ENCODE data around the gene OGFOD2.
"Not testable (repeated sequence)": the region's sequence is repeated elsewhere in the genome, so short reads cannot be mapped to it uniquely, and the experiment has no call there.

OGFOD2 gene

DNA sequence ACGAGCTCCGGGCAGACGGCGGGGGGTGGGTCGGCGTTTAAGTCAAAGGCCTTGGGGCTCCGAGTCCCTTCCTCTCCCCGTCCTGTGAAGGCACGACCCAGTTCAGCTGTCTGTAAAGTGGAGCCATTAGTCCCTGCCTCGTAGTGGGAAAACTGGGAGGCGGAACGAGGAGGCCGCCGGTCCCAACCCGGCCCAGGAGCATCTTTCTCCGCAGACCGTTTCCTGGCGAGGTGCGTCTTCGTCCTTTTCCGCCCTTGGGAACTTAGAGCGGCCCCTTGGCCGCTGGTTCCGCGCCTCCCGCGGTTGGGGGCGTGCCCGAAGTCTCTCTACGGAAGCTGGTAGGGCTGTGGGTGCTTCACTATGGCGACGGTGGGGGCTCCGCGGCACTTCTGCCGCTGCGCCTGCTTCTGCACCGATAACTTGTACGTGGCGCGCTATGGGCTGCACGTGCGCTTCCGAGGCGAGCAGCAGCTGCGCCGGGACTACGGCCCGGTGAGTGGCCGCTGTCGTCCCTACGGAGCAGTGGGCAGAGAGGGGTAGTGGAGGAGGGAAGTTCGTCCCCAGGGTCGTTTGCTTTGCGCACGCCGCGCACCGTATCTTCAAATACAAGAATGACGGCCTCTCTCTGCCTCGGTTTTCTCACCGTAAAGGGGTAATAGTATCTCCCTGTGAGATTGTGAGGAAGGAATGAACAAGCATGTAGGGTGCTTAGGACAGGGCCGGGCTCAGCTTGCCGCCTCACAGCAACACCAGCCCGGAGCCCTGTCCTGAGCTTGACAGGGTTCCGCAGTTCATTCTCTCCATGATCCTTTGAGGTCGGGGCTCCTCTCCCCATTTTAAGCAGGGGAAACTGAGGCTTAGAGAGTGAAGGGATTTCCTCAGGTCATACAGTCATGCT lies at the start of gene OGFOD2:
Gene OGFOD2, plus strand, starts transcription at position 353 of the 898 bp plus-strand sequence. Its CDS starts 8 bp downstream, at position 361.
- in situ Hi-C loops (cut with HindIII; ENCODE audit: low sequenced_read_pairs), result no loop called here

DNA sequence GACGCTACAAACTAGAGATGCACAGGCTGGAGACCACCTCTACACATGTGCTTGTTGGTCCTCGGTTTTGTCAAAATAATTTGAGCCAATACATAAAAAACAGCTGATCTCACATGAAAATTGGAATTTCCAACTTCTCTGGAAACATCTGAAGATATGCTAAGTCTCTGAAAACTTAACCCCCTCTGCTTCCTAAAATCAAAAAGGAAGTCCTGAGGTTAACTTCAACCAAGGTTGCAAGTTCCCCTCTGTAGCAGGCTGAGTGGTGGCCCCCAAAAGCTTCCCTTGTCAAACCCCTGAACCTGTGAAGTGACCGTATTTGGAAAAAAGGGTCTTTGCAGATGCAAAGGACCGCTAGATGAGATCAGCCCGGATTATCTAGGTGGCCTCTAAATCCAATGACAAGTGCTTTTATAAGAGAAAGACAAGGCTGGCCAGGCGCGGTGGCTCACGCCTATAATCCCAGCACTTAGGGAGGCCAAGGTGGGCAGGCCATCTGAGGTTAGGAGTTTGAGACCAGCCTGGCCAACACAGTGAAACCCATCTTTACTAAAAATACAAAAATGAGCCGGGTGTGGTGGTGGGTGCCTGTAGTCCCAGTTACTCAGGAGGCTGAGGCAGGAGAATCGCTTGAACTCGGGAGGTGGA lies 47.2 kb upstream of the OGFOD2 start:
- in situ Hi-C loops (cut with HindIII; ENCODE audit: low sequenced_read_pairs), result no loop called here

DNA sequence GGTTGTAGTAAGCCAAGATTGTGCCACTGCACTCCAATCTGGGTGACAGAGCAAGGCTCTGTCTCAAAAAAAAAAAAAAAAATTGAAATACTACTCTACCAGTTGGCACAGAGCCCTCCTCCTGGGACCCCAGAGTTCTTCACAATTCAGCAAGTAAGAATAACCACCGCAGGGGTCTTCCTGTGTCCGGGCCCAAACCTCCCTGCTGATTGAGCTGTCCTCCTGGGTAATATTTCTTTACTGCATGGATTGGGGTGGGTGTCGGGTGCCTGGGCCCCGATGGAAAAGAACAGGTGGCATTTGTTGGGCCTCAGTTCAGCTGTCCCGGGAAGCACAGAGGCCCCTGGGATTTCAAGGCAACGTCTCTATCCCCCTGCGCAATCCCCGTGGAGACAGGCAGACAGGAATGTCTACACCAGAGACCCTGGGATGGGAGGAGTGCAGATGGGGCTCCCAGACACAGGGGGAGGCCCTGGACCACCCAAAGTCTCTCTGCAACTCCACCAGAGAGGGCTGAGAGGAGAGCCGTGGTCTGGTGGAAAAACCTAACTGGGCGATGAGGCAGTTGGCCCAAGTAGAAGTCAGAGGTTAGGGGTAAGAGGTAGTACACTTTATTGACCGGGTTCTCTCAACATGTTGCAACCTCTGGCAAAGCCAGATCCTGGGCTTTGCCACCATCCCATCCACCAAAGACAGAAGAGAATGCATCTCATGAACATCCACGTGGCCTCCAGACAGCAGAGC lies 46.5 kb upstream of the OGFOD2 start:
- in situ Hi-C loops (cut with HindIII; ENCODE audit: low sequenced_read_pairs), result no loop called here

DNA sequence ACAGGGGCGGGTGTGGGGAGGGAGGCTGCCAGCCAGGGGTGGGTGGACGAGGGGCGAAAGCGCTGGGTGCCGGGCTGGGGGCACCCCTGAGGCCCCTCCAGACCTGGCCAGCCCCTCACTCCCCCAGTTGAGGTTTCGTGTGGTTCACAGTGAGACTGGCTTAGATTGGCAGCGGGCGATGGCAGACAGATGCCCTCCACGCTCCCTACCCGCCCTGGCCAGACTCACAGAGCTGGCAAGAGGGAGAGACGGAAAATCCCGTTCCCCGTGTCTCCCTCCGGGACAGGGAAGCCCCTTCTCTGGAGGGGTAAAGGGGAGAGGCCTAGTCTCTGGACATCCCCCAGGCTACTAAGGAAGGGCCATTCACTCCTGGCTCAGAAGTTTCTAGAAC lies 45.9 kb upstream of the OGFOD2 start:
- in situ Hi-C loops (cut with HindIII; ENCODE audit: low sequenced_read_pairs), result no loop called here

DNA sequence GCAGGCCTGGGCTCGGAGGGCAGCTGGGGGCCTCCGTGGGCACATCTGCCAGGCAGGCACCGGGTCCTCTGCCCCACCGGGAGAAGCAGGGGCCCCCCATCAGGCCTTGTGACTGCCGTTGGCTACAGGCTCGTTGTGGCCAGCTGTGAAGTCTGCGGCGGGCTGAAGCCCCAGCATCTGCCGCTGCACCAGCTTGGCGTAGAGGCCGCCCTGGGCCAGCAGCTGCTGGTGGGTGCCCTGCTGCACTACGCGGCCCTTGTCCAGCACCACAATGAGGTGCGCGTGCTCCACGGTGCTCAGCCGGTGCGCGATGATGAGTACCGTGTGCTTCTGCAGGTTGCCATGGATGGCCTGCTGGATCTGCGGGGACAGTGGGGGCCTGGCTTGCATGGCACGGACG lies 45.2 kb upstream of the OGFOD2 start:
- in situ Hi-C loops (cut with HindIII; ENCODE audit: low sequenced_read_pairs), result no loop called here

DNA sequence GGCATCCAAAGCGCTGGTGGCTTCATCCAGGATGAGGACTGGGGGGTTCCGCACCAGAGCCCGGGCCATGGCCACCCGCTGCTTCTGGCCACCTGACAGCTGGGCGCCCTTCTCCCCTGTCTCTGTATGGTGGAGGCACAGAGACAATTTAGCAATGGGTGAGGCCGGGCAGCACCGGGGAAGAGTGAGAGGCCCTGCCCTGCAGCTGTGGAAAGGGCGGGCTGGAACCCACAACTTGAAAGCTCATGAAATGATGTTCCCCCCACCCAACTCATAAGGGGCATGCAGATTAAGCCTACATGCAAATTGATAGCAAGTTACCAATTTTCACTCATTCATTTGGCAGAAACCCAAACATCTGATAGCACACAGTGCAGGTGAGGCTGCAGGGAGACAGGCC lies 42.8 kb upstream of the OGFOD2 start:
- in situ Hi-C loops (cut with HindIII; ENCODE audit: low sequenced_read_pairs), result no loop called here

DNA sequence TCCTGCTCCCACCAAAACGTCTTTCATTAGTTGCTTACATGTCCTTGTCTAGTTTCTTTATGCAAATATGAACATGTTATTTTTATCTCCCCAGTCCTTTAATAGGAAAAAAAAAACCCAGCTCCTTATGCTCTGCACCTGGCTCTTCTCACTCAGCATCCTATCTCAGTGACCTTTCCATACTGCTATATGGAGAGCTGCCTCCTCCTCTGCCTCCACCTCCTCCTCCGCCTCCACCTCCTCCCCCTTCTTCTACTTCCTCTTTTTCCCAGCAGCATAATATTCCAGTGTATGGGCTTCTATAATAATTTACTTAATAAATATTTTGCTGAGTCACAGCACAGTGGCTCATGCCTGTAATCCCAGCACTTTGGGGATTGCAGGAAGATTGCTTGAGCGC lies 40.3 kb upstream of the OGFOD2 start:
- in situ Hi-C loops (cut with HindIII; ENCODE audit: low sequenced_read_pairs), result no loop called here

DNA sequence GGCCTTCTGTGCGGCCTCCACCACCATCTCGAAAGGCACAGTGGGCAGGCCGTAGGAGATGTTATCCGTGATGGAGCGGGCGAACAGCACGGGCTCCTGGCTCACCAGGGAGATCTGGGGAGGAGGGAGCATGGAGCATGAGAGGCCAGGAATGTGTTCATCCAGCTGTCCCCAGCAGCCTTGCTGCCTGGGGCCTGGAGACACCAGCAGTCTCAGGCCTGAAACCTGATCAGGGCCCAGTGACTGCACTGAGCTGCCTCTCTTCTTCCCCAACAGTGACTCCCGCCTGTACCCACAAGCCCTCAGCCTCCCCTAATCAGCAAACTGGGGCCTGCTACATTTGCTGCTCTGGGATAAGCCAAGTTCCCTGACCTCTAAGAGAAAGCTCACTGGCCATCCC lies 39.7 kb upstream of the OGFOD2 start:
- in situ Hi-C loops (cut with HindIII; ENCODE audit: low sequenced_read_pairs), result no loop called here

DNA sequence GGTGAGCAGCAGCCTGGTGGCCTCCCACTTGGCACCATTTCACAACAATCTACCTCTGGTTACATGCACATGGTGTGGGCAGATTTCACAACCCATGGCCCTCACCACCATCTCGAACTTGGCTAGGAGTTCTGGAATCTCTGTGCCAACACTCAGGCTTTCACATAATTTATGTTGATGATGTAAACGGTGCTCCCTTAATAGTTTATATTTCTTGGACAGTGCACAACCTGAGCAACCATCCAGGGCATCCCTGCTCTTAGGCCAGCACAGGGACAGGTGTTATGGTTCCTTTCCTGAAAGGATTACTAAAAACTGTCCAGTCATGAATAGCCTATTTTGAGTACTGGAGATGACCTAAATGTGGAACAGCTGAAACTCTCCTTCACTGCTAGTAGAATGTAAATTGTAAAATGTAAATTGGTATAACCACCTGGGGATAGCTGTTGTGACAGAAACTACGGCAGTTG lies 37.4 kb upstream of the OGFOD2 start:
- in situ Hi-C loops (cut with HindIII; ENCODE audit: low sequenced_read_pairs), result no loop called here

DNA sequence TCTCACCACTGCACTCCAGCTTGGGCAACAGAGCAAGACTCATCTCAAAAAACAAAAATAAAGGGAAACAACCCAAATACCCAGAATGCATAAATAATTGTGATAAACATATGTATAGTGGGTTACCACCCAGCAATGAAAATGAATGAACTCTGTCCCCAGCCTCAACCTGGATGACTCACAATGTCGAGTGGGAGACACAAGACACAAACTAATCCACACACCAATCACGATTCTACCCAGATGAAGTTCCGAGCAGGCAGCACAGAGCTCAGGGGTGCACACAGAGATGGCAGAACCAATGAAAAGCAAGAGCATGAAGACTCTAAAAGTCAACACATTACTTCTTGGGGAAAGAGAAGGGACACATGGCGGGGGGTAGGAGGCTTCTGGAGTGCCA lies 35.9 kb upstream of the OGFOD2 start:
- in situ Hi-C loops (cut with HindIII; ENCODE audit: low sequenced_read_pairs), result no loop called here

DNA sequence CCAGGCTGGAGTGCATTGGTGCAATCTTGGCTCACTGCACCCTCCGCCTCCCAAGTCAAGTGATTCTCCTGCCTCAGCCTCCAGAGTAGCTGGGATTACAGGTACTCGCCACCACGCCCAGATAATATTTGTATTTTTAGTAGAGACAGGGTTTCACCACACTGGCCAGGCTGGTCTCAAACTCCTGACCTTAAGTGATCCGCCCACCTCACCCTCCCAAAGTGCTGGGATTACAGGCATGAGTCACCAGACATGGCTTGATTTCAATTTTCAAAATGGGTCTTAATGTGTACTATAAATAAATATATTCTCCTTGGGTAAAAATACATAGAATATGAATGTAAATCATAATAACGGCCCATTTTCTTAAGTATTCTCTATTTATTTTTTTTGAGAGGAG lies 33.7 kb upstream of the OGFOD2 start:
- in situ Hi-C loops (cut with HindIII; ENCODE audit: low sequenced_read_pairs), result not testable (repeated sequence)

DNA sequence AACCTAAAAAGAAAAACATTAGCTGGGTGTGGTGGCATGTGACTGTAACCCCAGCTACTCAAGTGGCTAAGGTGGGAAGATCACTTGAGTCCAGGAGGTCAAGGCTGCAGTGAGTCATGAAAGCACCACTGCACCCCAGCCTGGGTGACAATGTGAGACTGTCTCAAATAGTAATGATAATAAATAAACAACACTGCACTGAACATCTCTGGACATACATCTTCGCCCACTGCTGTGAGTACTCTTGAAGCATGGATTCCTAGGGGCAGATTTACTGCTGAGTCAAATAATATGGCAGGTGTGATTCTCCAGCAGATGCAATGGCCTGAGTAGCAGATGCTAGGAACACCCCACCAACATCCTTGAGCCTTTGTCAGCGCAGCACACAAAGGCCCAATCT lies 32.4 kb upstream of the OGFOD2 start:
- in situ Hi-C loops (cut with HindIII; ENCODE audit: low sequenced_read_pairs), result no loop called here

DNA sequence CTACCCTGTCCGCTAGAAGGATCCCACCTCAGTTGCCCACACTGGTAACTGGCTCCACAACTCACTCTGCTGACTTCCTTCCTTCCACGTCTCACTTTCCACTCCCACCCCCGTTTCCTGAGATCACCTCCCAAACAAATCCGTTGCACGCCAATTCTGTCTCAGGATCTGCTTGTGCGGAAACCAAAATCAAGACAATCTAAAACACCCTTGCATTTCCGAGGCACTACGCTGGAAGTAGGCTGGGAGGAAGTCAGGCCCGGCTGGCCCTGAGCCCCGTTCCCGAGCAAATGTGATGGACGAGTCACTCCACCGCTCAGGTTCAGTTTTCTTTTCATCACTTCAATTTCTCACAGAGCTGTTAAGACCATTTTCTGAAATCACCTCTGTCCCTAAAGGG lies 31.8 kb upstream of the OGFOD2 start:
- in situ Hi-C loops (cut with HindIII; ENCODE audit: low sequenced_read_pairs), result no loop called here

DNA sequence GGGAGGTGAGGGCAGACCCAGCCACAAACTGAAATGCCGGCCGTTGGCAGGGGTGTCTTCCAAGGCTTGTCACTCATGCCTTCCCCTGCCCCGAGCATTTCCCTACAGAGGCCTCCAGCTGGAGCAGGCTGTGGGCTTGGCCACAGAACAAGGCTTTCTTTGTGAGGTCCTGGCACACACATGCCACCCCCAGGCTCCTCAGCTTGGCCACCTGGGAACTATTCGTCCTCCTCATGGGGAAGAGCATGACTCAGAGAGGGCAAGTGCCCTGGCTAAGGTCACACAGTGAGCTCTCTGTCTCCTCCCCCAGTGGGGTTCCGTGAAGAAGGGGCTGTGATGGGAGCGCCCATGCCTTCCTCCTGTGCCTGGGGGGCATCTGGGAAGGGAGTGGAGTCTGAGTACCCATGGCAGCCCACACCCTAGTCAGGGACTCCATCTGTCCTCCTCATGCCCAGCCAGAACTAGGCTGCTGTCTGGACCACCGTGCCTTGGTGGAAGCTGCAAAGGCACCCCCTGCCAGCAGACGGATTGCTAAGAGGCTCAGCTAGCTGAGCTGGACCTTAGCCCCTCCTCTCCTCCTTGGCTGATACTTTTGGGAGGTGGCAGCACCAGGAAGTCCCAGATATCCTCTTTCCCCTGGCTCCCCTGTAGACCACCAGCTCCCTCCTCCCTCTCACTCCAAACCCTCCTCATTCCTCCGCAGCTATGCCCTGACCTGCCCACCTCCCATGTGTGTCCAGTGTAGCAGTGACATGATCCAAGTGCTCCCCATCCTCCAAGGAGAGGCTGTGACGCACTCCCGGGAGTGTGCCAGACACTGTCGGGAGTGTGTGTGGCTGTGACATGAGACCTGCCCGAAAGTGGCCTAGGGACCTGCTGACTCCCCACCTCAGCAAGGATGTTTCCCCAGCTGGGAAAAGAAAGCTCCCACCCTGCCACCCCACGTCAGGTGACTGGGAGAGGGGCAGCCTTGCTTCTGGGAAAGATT lies 30.1 kb upstream of the OGFOD2 start:
- in situ Hi-C loops (cut with HindIII; ENCODE audit: low sequenced_read_pairs), result loop anchor here (5.0 kb wide), 1 partner anchor 63 kb away; no protein-coding TSS in a partner anchor

DNA sequence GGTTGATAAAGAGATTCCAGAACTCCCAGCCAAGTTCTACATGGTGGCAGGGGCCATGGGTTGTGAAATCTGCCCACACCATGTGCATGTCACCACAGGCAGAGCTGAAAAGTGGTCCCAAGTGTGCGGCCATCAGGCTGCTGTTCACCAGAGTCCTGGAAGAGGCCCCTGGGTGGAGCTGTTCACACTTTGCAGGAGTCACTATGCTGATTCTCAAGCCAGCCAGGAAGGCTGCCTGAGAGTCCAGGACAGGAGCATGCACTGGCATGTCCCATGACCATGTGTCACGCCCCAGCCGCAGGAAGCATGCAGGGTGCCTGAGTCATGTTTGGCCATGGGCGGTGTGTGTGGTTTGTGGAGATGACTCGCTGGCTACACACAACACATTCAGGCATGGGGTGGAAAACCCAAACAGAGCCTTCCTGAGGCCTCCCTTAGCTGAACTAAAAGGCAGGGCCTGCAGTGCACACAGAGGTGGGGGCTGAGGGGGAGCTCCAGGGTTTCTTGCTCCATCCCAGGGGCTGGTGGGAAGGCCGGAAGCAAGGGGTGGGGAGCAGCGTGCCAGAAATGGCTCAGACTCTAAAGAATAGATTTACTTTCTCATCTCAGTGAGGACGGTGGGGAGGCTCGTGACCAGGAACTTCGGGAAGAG lies 28.2 kb upstream of the OGFOD2 start:
- in situ Hi-C loops (cut with HindIII; ENCODE audit: low sequenced_read_pairs), result loop anchor here (5.0 kb wide), 1 partner anchor 65 kb away; no protein-coding TSS in a partner anchor

DNA sequence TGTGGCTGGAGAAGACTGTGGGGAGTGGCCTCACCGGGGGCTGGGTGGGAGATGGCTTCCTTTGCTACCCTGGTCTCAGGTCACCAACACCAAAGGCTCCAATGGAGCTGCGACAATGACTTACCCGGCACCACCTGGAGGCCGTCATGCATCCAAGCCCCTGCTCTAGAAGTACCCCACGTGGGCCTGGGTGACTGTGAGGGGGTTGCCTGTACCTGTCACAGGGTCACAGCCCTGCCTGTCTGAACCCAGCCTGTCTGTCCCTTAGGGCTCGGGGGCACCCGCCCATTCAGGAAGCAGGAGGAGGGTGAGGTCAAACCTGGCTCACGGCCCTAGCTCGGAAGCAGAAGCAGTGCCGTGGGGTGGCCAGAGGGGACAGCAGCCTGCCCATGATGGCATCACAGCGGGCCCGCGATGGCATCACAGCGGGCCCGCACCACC lies 27.7 kb upstream of the OGFOD2 start:
- in situ Hi-C loops (cut with HindIII; ENCODE audit: low sequenced_read_pairs), result loop anchor here (5.0 kb wide), 1 partner anchor 65 kb away; no protein-coding TSS in a partner anchor

DNA sequence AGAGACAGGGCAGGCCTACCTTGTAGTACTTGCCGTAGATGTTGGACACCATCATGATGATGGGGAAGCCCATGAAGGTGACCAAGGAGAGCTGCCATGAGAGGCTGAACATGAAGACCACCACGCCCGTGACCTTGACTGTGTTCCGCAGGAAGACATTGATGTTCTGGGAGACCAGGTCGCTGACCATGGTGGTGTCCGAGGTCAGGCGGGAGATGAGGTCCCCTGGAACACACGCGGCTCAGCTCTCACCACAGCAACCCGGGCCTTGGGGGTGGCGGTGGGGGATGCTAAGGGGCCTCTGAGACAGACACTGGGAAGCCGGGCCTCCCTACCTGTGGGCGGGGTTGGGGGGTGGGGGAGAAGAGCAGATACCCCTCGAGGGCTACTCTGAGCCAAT lies 26.4 kb upstream of the OGFOD2 start:
- in situ Hi-C loops (cut with HindIII; ENCODE audit: low sequenced_read_pairs), result loop anchor here (5.0 kb wide), 1 partner anchor 66 kb away; no protein-coding TSS in a partner anchor

DNA sequence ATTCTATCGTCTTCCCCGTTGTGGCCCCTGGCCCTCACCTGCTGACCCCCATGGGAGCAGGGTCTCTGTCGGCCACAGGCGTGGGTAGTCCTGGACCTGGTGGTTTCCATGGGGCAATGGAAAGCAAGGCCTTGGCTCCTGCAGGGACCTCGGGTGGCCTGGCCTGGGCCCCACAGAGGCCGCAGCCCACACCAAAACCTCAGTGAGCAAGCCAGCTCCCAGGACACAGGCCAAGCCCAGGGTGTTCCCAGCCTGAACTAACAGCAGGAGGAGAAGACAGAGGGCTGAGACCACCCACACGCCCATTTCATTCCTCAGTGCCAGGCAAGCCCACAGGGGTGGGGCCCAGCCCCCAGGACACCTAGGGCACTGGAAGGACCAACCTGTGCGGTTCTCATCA lies 25.6 kb upstream of the OGFOD2 start:
- in situ Hi-C loops (cut with HindIII; ENCODE audit: low sequenced_read_pairs), result loop anchor here (5.0 kb wide), 1 partner anchor 67 kb away; no protein-coding TSS in a partner anchor

All from DLD1 (cell line).